ENCODE results near the gene FXYD3. TPM values are rescaled to one million over a fixed set of nuclear protein-coding genes. Genes with fewer than 3 reads are reported as not detected.

The FXYD3 gene
- total RNA-seq, 1 donor from 2014 or later = not detected

DNA sequence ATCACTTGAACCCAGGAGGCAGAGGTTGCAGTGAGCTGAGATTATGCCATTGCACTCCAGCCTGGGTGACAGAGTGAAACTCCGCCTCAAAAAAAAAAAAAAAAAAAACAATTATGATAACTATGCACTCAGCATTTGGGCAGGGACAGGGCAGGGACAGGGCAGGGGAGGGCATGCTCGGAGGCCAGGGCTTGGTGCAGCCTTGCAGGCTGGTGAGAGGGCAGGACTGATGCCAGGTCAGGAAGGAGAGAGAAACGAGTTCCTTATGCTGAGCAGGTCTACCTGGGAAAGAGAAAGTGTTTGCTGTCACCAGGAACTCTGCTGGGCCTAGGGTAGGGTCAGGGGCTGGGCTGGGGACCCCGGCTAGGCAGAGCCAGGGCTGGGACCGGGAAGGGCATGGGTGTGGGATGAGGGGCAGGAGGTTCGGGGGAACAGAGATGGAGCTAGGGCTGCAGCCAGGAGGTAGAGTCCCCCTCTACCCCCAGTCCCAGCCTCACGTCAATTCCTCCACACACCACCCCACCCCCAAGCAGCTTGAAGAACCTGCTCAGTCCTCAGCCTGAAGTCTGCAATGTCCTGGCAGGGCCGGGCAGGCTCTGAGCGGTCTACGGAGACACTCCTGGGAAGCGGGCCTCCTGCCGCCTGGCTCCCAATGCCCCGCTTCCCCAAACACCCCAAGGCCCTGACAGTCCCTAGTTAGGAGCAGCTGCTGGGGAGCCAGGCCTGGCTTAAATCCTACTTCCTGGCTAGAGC, 2.8 kb downstream of the FXYD3 start:
- no peak for DNase-seq (ENCODE audit: low spot score)
- Mint-ChIP-seq H3K27ac (ENCODE audit: unreplicated experiment) (no peak overlapping the region), H3K4me1 (ENCODE audit: unreplicated experiment) (peaks cover 3% of the 10 kb centered on the region), H3K27me3 (ENCODE audit: unreplicated experiment) (peaks cover 7% of the 10 kb centered on the region), H3K4me3 (ENCODE audit: unreplicated experiment) (no peak overlapping the region), H3K36me3 (ENCODE audit: low read depth, unreplicated experiment) (no peaks in the 10 kb centered on the region), H3K9me3 (ENCODE audit: unreplicated experiment) (no peaks in the 10 kb centered on the region)
- TF ChIP-seq, protein P1, sequence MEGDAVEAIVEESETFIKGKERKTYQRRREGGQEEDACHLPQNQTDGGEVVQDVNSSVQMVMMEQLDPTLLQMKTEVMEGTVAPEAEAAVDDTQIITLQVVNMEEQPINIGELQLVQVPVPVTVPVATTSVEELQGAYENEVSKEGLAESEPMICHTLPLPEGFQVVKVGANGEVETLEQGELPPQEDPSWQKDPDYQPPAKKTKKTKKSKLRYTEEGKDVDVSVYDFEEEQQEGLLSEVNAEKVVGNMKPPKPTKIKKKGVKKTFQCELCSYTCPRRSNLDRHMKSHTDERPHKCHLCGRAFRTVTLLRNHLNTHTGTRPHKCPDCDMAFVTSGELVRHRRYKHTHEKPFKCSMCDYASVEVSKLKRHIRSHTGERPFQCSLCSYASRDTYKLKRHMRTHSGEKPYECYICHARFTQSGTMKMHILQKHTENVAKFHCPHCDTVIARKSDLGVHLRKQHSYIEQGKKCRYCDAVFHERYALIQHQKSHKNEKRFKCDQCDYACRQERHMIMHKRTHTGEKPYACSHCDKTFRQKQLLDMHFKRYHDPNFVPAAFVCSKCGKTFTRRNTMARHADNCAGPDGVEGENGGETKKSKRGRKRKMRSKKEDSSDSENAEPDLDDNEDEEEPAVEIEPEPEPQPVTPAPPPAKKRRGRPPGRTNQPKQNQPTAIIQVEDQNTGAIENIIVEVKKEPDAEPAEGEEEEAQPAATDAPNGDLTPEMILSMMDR (IDR thresholded peaks at IDR 0.05; ENCODE audit: unreplicated experiment) = no peak

DNA sequence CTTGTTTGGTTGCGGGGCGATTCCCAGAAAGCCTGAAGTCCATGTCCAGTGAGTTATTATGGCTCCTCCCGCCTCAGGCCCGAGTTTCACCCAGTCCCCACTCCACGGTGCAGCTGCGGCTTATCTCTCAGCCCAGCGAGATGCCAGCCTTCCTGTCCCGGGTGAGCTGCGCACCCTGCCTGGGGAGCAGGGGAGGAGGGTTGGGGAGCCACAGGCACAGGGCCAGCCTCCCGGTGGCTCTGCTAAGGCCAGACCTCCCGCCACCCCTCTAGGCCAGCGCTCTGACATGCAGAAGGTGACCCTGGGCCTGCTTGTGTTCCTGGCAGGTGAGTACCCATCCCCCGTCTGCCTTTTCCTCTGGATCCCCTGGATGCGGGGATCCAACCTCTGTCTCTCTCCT, 3.5 kb downstream of the FXYD3 start:
- TF ChIP-seq, protein P1 (IDR thresholded peaks at IDR 0.05; ENCODE audit: unreplicated experiment) = no peak
- H3K4me3 Mint-ChIP-seq (ENCODE audit: unreplicated experiment) = no peak overlapping the region
- H3K36me3 Mint-ChIP-seq (ENCODE audit: low read depth, unreplicated experiment) = no peaks in the 10 kb centered on the region
- DNase-seq (ENCODE audit: low spot score) = no peak
- H3K27ac Mint-ChIP-seq (ENCODE audit: unreplicated experiment) = no peak overlapping the region
- H3K27me3 Mint-ChIP-seq (ENCODE audit: unreplicated experiment) = peaks cover 8% of the 10 kb centered on the region
- H3K4me1 Mint-ChIP-seq (ENCODE audit: unreplicated experiment) = peaks cover 7% of the 10 kb centered on the region
- H3K9me3 Mint-ChIP-seq (ENCODE audit: unreplicated experiment) = no peaks in the 10 kb centered on the region

DNA sequence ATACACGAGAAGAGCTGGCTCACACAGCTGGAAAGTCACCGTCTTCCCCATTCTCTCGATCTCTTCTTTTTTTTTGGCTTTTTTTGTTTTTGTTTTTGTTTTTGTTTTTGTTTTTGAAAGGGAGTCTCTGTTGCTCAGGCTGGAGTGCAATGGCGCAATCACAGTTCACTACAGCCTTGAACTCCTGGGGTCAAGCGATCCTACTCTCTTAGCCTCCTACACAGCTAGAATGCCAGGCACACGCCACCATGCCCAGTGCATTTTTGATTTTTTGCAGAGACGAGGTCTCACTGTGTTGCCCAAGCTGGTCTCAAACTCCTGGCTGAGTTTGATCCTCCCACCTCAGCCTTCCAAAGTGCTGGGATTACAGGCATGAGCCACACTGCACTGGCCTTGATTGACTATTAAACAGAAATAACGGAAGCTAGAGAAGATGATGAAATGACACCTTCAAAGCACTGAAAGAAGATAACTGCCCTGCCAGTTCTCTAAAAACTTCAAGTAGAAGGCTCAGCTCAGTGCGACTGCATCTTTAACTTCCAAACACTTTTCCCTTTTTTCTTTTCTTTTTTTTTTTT, 4.0 kb downstream of the FXYD3 start:
- TF ChIP-seq, protein P1 (IDR thresholded peaks at IDR 0.05; ENCODE audit: unreplicated experiment) = no peak
- DNase-seq (ENCODE audit: low spot score) = no peak
- no peak overlapping the region for H3K4me3 Mint-ChIP-seq (ENCODE audit: unreplicated experiment)
- H3K27me3 Mint-ChIP-seq (ENCODE audit: unreplicated experiment) = peaks cover 8% of the 10 kb centered on the region
- no peak overlapping the region for H3K27ac Mint-ChIP-seq (ENCODE audit: unreplicated experiment)
- peaks cover 9% of the 10 kb centered on the region for H3K4me1 Mint-ChIP-seq (ENCODE audit: unreplicated experiment)
- H3K36me3 Mint-ChIP-seq (ENCODE audit: low read depth, unreplicated experiment) = no peaks in the 10 kb centered on the region
- H3K9me3 Mint-ChIP-seq (ENCODE audit: unreplicated experiment) = no peaks in the 10 kb centered on the region

DNA sequence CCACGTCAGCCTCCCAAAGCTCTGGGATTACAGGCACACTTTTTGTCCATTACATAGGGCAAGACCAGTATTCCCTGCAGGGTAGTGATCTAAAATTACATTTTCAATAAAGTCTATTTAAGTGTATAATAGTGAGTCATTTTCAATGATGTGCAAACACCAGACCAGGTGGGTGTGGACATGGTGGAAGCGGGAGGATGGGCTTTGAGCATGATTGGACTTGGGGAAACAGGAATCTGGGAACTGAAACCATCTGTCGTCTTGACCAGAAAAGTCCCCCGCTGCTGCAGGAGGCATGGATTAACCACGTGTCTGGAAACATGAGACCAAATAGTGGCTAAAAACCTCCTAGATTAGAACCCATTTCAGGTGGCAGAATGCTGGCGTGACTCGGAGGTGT, 4.9 kb downstream of the FXYD3 start:
- no peak overlapping the region for H3K4me3 Mint-ChIP-seq (ENCODE audit: unreplicated experiment)
- peaks cover 9% of the 10 kb centered on the region for H3K4me1 Mint-ChIP-seq (ENCODE audit: unreplicated experiment)
- H3K36me3 Mint-ChIP-seq (ENCODE audit: low read depth, unreplicated experiment) = no peaks in the 10 kb centered on the region
- H3K27ac Mint-ChIP-seq (ENCODE audit: unreplicated experiment) = no peak overlapping the region
- peaks cover 8% of the 10 kb centered on the region for H3K27me3 Mint-ChIP-seq (ENCODE audit: unreplicated experiment)
- H3K9me3 Mint-ChIP-seq (ENCODE audit: unreplicated experiment) = no peaks in the 10 kb centered on the region
- no peak for DNase-seq (ENCODE audit: low spot score)
- TF ChIP-seq, protein P1 (IDR thresholded peaks at IDR 0.05; ENCODE audit: unreplicated experiment) = no peak

DNA sequence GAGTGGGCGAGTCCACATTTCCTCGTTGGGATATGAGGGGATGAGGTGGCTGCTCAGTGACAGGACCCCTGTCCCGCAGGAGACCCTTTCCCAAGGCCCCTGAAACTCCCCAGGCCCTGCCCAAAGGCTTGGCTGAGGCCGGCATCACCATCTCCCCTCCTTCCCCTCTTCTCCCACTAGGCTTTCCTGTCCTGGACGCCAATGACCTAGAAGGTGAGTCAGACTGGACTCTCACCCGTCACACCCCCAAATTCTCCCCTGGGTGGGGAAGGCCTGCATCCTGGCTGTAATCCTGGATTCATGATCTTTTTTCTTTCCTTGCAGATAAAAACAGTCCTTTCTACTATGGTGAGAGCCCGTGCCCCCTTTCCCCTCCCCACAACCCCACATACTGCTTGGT, 5.3 kb downstream of the FXYD3 start:
- H3K36me3 Mint-ChIP-seq (ENCODE audit: low read depth, unreplicated experiment) = no peaks in the 10 kb centered on the region
- no peak overlapping the region for H3K27ac Mint-ChIP-seq (ENCODE audit: unreplicated experiment)
- TF ChIP-seq, protein P1 (IDR thresholded peaks at IDR 0.05; ENCODE audit: unreplicated experiment) = no peak
- H3K4me3 Mint-ChIP-seq (ENCODE audit: unreplicated experiment) = no peak overlapping the region
- H3K9me3 Mint-ChIP-seq (ENCODE audit: unreplicated experiment) = no peaks in the 10 kb centered on the region
- peaks cover 5% of the 10 kb centered on the region for H3K27me3 Mint-ChIP-seq (ENCODE audit: unreplicated experiment)
- DNase-seq (ENCODE audit: low spot score) = no peak
- peaks cover 9% of the 10 kb centered on the region for H3K4me1 Mint-ChIP-seq (ENCODE audit: unreplicated experiment)
